Sigmoid colon (tissue), 4 donors: ENCODE results near the gene SLC25A38.

Experiments
- EP300 ChIP-seq, 4 donors: sonication (generic); formaldehyde crosslinking; IDR thresholded peaks; one replicate each; pipeline ENCODE4 v1.6.1; 2017; ENCODE audit warnings: antibody characterized with exemption in 4 of 4
- POLR2A ChIP-seq, 2 donors: fragments of 450-650 bp; IDR thresholded peaks; one replicate each; pipeline ENCODE4 v1.6.1; 2016; ENCODE audit warnings: antibody characterized with exemption in 2 of 2, mild to moderate bottlenecking in 2 of 2, moderate library complexity in 2 of 2
- TF ChIP-seq, protein P1 (sequence below), 4 experiments: fragments of 450-650 bp in 3 of 4; fragments of 200-600 bp in 1 of 4; IDR thresholded peaks; one replicate each; pipeline ENCODE4 v1.5.1; 2016 to 2019; ENCODE audit warnings: antibody characterized with exemption in 4 of 4, mild to moderate bottlenecking in 3 of 4, moderate library complexity in 2 of 4

DNA sequence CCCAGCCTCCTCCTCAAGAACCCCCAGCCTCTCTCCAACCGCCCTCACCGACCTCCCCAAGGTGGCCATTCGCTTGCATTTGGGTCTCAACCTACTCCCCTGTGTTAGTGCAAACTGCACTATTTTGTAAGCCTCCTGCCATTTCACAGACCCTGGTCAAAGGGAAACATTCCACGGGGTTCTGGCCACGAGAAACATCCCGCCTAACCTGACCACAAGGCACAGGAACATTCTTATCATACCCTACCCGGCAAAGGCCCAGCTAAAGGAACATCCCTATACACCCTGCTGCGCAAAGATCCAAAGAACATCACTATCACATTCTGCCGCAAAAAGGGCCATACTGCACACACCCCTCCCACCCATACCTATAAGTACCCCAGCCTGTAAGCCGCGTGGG, 46.3 kb downstream of the SLC25A38 start:
- TF ChIP-seq POLR2A (IDR thresholded peaks at IDR 0.05) = no peak
- TF ChIP-seq, protein P1, sequence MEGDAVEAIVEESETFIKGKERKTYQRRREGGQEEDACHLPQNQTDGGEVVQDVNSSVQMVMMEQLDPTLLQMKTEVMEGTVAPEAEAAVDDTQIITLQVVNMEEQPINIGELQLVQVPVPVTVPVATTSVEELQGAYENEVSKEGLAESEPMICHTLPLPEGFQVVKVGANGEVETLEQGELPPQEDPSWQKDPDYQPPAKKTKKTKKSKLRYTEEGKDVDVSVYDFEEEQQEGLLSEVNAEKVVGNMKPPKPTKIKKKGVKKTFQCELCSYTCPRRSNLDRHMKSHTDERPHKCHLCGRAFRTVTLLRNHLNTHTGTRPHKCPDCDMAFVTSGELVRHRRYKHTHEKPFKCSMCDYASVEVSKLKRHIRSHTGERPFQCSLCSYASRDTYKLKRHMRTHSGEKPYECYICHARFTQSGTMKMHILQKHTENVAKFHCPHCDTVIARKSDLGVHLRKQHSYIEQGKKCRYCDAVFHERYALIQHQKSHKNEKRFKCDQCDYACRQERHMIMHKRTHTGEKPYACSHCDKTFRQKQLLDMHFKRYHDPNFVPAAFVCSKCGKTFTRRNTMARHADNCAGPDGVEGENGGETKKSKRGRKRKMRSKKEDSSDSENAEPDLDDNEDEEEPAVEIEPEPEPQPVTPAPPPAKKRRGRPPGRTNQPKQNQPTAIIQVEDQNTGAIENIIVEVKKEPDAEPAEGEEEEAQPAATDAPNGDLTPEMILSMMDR (IDR thresholded peaks at IDR 0.05) = no peak
- no peak for TF ChIP-seq EP300 (IDR thresholded peaks at IDR 0.05)
